NCI-H187 treated with DMSO at 0.1 percent for 48 hours (cell line): ENCODE results near the gene KLHL40.

Source experiments
- DNase-seq: peaks from one replicate; lab custom pipeline; 2025; lab: John Stamatoyannopoulos, UW

KLHL40 gene

DNA sequence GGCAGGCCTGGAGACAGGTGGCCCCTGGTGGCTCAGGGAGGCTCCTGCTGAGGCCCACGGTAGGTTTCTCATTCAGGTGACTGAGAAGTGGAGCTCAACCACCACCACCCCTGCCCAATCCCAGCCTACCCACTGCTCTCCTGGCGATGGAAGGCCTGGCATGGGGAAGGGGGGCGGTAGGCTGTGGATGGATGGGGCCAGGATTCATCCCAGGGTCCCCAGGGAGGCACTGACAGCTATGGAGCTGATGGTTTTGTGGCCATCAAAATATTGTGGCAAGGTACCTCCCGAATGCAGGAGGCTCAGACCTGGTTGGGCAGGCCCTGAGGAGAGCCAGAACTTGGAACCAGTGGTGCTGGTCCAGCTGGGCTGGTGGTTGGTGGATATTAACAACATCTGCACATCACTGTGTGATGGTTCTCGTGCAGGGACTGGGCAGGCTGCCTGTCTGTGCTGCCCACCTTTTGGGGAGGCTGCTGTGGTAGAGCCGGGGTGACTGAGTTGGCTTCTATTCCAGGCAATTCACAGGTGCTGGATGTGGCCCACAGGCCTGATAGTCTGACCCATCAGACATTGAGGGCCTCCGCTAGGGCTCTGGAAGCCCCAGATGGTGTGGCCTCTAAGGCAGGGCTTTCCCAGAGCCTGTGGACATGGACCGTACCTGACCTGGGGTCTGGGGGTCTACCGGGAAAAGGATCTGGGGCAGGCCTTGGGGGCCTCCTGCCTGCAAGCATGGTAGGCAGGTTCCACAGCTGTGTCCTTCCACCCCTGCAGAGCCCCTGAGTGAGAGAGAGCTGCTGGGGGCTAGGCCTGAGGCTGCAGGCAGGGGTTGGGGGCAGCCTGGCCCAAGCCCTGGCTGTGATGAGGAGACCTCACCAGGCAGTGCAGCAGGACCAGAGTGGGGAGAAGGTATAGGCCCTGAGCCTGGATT, 28.4 kb upstream of the KLHL40 start:
- no peak for DNase-seq

DNA sequence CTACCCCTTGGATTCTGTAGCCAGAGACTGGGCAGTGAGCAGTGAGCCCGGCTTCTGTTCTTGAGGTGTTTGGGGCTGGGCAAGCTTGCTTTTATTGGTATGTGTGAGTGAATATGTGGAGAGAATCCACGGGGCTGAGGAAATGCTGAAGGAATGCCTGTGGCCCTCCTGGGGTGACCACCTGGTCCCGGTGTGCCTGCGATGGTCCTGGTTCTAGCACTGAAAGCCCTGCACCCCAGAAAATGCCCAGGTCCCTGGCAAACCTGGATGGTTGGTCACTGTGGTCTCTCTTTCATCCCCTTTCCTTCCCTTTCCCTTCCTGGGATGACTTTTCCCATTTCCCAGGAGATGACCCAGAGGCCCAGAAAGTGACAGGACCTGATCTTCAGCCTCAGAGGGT, 27.7 kb upstream of the KLHL40 start:
- no peak for DNase-seq

DNA sequence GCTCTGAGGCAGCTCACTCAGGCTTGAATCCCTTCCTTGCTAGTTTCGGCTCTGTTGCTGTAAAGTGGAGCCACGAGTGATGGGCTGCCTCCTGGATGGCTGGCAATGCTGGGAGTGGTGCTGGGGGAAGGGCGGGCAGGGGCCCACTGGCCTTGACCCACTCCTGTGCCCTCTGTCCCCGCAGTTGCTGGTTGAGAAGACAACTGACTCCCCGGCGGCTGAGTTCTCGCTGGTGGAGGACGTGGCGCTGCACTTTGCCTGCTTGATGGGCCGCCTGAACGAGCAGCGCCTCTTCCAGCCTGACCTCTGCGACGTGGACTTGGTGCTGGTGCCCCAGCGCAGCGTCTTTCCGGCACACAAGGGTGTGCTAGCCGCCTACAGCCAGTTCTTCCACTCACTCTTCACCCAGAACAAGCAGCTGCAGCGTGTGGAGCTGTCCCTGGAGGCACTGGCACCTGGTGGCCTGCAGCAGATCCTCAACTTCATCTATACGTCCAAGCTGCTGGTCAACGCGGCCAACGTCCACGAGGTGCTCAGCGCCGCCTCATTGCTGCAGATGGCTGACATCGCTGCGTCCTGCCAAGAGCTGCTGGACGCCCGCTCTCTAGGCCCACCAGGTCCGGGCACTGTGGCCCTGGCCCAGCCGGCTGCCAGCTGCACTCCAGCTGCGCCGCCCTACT, 27.1 kb upstream of the KLHL40 start:
- no peak for DNase-seq

DNA sequence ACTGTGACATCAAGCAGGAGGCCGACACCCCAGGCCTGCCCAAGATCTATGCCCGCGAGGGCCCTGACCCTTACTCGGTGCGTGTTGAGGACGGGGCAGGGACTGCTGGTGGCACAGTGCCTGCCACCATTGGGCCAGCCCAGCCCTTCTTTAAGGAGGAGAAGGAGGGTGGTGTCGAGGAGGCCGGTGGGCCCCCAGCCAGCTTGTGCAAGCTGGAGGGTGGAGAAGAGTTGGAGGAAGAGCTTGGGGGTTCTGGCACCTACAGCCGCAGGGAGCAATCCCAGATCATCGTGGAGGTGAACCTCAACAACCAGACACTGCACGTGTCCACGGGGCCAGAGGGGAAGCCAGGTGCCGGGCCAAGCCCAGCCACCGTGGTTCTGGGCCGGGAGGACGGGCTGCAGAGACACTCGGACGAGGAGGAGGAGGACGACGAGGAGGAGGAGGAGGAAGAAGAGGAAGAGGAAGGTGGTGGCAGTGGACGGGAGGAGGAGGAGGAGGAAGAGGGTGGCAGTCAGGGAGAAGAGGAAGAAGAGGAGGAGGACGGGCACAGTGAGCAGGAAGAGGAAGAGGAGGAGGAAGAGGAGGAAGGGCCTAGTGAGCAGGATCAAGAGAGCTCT, 26.5 kb upstream of the KLHL40 start:
- no peak for DNase-seq

DNA sequence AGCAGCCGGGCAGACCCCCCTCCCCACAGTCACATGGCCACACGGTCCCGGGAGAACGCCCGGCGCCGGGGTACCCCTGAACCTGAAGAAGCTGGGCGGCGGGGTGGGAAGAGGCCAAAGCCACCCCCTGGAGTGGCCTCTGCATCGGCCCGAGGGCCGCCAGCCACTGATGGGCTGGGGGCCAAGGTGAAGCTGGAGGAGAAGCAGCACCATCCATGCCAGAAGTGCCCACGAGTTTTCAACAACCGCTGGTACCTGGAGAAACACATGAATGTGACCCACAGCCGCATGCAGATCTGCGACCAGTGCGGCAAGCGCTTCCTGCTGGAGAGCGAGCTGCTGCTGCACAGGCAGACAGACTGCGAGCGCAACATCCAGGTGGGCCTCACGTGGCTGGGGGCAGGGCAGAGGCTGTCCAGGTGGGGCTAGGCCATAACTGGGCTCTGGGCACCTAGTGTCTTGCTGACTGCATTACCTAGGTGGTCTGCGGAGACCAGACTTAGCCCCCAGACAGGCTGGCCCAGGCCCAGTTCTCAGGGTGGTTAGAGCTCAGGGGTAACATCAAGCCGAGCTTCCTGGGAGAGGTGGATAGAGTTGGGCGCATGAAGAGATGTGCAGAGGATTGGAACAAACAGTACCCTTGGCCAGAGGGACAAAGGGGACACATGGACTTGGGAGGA, 25.7 kb upstream of the KLHL40 start:
- no peak for DNase-seq

DNA sequence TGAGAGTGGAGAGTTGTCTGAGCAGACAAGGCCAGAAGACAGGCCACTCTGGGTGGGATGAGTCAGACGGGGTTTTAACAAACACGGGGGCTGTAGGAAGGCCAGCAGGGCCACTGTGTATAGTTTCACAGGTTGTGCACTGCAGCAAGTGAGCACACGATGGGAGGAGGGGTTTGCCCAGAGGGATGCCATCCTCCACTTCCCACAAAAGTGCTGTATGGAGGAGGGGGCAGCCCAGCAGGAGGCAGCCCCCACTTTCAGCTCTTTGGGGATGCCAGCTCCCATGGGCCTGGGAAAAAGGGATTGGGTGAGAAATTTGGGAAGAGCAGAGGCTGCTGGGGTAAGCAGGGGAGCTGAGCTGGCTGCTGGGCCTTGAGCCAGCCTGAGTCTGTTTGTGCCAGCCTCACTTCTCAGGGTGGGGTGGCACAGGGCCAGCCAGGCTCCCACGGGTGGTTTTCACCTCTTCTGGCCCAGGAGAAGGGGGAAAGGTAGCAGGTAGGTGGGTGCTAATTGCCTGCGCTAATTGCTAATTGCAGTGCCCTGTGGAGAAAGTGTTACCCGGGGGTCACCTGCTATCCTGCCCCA, 25.1 kb upstream of the KLHL40 start:
- DNase-seq, result no peak

DNA sequence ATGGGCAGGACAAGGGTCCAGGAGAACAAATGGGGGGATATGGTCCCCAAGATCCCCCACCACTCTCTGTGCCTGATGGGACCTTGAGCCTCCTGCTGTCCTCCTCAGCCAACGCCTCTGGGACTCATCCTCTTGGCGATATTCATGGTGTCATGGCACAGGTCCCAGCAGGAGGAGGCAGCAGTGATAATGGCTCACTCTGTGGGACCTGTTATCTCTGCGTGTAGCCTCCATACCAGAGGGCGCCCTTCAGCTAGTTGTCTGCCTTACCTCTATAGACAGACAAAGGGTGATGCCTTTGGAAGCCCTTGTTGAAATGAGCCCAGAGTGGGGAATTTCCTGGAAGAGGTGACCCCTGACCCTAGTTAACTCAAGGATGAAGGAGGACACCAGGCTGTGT, 24.4 kb upstream of the KLHL40 start:
- DNase-seq, result no peak

GRCh38 chr3:42661593-42662022, 23.7 kb upstream of the KLHL40 start:
- no peak for DNase-seq

DNA sequence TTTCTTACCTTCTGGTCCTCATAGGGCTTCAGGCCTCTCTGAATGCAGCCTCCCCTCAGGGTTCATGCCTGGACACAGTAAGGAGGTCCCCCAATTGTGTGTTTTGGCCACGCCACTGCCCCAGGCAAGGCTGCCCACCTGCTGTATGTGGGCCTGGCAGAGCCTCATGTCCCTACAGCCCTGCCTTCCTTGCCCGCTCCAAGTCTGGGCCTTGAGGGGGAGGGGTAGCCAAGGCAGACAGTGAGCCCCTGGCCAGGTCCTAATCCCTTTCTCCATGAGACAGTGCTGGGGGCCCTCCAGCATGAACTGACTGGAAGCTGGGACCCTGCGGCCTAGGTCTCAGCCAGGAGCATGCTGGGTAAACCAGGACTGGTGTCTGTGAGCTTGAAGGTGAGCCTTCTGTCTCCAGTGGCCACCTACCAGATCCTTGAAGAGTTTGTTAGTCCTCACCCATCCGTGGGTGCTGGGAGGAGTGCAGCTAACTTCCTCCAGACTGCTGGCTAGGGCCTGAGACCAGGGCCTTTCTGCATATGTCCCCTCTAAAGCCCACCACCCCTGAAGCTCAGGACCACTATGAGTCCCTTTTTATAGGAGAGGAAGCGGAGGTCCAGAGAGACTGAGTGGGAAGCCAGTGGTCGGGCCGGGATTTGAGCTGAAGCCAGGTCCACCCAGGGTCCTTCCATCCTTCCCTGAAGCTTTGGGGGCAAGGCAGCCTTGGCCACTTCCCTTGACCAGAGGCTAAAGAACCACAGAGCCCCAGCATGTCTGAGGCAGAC, 23.1 kb upstream of the KLHL40 start:
- no peak for DNase-seq

DNA sequence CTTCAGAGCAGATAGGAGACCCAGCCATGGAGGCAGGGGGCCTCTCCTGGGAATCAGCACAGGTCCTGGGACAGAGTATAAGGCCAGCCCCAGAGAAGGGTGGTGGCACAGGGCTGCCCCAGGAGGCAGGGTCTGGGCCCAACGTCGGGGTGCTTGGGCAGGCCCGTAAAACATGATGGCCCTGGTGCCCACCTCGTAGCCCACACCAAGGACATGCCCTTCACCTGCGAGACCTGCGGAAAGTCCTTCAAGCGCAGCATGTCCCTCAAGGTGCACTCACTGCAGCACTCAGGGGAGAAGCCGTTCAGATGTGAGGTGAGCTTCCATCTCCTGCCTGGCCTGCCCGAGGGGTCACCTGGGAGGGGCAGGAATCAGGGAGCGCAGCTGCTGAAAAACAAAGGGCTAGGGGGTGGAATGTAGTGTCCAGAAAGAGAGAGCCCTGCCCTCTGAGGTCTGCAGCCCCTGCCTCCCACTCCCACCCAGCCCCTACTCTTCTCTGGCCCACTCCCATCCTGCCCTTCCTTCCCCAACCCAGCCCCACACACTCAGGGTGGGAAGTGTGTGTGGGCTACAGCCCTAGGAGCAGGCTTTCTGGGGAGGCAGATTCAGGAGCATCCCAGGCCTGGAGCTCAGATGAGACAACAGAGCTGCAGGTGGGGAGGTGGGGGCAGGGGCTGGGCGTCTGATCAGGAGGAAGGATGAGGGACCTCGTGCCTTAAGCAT, 22.4 kb upstream of the KLHL40 start:
- DNase-seq, result no peak

GRCh38 chr3:42663581-42664437, 21.5 kb upstream of the KLHL40 start:
- no peak for DNase-seq

GRCh38 chr3:42664438-42664803, 20.9 kb upstream of the KLHL40 start:
- DNase-seq, result no peak

- DNase-seq, result no peak
Measured at GRCh38 chr3:42665050-42665878, 20.1 kb upstream of the KLHL40 start.

GRCh38 chr3:42666022-42666421, 19.3 kb upstream of the KLHL40 start:
- no peak for DNase-seq

GRCh38 chr3:42666577-42666998, 18.7 kb upstream of the KLHL40 start:
- DNase-seq, result no peak

GRCh38 chr3:42667096-42667522, 18.2 kb upstream of the KLHL40 start:
- no peak for DNase-seq

GRCh38 chr3:42667523-42668412, 17.6 kb upstream of the KLHL40 start:
- peak; percentile 71 for DNase-seq

DNA sequence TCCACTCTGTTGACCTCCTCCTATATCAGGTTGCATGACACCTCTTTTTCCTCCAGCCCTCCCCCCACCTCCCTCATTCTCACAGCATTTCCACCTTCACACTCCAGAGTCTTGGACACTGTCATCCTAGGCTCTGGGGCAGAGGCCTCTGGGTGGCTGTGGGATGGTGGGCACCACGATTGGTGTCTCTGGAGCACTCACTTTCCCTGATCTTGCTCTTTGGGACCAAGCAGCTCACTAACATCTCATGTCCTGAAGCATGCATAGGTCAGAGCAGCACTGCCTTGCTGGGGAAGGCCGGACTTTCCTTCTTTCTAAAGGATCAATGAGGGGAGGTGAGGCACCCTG, 16.9 kb upstream of the KLHL40 start:
- DNase-seq, result no peak
